SHP77 (cell line): ENCODE results near the gene EEF1A1.
"Not testable (repeated sequence)": the region's sequence is repeated elsewhere in the genome, so short reads cannot be mapped to it uniquely, and the experiment has no call there.

Experiments used
- DNase-seq, 2 experiments: peaks; one replicate each; lab custom pipeline; 2025; lab: John Stamatoyannopoulos, UW

The EEF1A1 gene

DNA sequence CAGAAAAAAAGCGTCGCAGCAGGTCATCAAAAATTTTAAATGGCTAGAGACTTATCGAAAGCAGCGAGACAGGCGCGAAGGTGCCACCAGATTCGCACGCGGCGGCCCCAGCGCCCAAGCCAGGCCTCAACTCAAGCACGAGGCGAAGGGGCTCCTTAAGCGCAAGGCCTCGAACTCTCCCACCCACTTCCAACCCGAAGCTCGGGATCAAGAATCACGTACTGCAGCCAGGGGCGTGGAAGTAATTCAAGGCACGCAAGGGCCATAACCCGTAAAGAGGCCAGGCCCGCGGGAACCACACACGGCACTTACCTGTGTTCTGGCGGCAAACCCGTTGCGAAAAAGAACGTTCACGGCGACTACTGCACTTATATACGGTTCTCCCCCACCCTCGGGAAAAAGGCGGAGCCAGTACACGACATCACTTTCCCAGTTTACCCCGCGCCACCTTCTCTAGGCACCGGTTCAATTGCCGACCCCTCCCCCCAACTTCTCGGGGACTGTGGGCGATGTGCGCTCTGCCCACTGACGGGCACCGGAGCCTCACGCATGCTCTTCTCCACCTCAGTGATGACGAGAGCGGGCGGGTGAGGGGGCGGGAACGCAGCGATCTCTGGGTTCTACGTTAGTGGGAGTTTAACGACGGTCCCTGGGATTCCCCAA lies at the start of gene EEF1A1:
Gene EEF1A1 (minus strand): TSS at position 345 of the 663 bp plus-strand sequence. CDS start 1,006 bp downstream, outside the sequence.
- peak; percentile 99 for DNase-seq

DNA sequence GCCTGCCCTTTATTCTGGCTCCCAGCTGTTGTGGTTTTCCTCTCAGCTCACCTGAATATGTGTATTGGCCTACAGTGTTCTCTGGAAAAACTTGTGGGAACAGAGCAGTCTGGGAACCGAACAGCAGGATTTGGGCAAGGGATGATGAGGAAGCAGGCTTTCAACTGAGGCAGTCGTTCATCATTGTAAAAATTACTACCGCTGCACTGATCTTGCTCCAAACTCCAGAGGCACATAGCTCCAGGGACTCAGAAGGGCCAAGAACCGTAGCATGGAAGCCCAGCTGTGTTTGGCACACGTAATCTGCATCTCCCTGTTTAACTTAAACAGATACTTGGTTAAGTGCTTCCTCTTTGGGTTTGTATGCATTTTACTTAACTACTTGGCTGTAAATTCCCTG lies 48.3 kb upstream of the EEF1A1 start:
- DNase-seq: no peak

DNA sequence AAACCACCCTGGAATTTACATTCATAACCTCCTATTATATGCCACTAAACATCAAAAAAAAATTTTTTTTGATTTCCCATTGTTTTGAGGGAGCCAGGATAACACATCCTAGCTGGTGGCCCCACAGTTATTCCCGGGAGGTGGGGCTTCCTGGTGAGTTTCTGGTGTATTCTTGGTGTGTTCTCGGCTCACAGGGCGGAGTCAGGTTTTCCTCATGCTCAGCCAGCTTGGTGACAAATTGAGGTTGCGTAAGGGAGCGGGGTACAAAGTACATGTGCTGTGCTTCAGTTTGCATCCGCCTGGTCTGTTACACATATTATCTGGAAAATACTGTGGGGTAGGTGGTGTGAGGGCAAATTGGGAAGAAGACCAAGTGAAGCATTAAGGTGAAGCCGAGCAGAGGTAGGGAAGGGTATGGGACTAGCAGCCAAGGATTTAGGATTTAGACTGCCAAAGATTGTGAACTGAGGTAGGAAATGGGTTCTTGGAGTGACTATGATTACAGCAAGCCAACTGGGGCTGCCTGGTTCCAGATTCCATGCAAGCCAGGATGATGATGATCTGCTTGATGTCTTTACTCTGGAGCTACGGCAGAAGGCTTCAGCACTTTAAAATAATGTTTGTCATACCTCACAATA lies 46.2 kb upstream of the EEF1A1 start:
- DNase-seq: no peak

DNA sequence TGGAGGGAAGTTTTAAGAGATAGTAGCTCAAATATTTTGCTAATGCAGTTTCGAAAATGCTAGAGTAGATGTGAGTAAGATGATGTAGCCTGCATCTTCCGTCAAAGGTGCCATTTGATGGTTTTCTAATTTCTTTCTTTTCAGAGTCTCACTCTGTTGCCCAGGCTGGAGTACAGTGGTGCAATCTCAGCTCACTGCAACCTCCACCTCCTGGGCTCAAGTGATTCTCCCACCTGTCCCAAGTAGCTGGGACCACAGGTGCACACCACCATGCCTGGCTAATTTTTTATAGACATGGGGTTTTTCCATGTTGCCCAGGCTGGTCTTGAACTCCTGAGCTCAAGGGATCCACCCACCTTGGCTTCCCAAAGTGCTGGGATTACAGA lies 45.6 kb upstream of the EEF1A1 start:
- DNase-seq: not testable (repeated sequence)

DNA sequence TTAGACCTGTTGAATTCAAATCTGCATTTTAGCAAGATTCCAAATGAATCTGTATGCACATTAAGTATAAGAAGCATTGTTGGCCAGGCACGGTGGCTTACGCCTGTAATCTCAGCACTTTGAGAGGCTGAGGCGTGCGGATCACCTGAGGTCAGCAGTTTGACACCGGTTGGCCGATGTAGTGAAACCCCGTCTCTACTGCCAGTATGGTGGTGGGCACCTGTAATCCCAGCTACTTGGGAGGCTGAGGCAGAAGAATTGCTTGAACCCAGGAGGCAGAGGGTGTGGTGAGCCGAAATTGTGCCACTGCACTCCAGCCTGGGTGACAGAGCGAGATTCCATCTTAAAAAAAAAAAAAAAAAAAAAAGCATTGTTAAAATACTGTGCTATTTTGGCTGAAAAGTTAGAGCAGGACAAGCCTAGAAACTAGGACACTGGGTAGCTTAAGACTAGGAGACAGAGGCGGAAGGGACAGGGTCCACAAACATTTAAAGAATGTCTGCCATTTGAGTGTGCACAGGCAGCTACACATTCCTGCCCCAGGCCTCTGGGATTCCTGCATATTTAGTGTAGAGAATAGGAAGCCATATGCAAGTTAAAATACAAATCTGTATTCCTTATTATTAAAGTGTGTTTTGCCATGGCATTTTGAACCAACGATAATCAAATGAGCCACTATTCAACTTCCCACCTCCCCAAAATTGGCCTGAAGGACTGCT lies 45.1 kb upstream of the EEF1A1 start:
- no peak for DNase-seq

DNA sequence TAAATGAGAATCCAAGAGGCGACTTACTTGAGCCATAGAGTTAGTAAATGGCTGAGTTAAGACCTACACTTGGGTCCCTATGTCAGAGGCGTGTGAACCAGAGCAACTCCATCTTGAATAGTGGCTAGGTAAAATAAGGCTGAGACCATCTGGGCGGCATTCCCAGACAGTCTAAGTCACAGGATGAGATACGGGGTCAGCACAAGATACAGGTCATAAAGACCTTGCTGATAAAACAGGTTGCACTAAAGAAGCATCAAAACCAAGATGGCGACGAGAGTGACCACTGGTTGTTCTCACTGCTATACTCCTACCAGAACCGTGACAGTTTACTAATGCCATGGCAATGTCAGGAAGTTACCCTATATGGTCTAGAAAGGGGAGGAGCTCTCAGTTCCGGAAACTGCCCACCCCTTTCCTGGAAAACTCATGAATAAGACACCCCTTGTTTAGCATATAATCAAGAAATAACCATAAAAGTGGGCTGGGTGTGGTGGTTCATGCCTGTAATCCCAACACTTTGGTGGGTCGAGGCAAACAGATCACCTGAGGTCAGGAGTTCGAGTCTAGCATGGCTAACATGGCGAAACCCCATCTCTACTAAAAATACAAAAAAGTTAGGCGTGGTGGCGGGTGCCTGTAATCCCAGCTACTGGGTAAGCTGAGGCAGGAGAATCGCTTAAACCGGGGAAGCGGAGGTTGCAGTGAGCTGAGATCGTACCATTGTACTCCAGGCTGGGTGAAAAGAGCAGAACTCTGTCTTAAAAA lies 43.9 kb upstream of the EEF1A1 start:
- DNase-seq: no peak

DNA sequence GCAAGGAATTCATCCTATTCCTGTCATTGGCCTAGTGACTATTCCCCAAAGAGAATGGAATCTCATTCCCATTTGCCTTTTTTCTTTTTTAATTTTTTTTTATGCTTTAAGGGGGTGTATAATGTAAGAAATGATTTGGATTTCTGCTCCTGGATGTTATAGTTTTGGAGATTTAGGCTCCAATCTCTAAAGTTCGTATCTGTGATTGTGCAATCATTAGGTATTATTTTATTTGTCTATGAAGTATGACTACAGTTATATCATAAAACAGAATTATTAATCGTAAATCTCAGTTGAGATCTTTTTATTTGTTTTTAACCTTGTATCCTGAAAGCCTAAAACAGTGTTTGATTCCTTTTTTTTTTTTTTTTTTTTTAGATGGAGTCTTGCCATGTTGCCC lies 41.7 kb upstream of the EEF1A1 start:
- DNase-seq: no peak

DNA sequence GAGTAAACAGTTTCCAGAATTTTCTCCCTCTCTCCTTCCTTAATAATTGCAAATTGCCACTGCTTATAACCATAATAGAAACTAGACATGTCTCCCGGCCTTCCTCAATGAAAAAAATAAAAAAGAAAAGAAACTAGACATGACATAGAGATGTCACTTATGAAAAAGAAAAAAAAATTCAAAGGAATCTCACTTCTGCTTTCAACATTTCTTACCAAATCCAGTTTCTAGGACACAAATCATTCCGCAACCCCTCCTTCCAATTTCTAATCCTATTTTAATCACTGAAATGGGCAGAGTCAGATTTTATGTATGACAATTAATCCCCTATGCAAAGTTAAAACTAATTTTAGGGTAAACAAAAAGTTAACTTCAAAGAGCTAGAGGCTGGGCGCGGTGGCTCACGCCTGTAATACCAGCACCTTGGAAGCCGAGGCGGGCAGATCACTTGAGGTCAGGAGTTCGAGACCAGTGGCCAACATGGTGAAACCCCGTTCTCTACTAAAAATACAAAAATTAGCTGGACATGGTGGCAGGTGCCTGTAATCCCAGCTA lies 40.1 kb upstream of the EEF1A1 start:
- no peak for DNase-seq

DNA sequence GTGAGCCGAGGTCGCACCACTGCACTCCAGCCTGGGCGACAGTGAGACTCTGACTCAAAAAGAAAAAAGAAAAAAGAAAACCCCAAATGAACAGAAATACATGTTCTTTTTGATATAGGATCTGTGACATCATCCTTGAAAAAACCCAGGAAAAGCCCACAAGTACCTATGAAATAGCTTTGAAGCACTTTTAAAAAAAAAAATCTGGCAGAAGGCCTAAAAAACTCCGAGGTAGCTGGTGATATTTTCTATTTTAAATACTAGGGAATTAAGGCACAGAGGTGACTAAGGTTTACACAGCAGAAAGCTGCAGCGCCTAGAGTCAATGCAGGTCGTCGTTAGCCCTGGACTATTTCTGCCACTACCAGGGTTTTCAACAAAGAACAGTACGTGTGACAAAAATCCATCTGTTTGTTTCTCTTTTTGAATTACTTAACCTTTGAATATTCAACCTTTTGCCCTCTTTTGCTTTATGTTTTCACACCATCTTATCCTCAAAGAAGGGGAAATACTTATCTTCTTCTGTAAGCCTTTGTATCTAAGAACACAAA lies 39.4 kb upstream of the EEF1A1 start:
- no peak for DNase-seq

DNA sequence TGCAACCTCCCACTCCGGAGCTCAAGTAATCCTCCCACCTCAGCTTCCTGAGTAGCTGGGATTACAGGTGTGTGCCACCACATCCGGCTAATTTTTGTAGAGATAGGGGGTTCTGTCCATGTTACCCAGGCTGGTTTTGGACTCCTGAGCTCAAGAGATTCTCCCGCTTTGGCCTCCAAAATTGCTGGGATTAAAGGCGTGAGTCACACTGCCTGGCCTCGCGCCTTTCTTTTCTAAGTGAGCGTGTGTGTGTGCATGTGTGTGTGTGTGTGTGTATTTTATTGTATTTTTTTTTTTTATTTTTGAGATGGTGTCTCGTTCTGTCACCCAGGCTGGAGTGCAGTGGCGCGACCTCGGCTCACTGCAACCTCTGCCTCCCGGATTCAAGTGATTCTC lies 38.6 kb upstream of the EEF1A1 start:
- DNase-seq: not testable (repeated sequence)

DNA sequence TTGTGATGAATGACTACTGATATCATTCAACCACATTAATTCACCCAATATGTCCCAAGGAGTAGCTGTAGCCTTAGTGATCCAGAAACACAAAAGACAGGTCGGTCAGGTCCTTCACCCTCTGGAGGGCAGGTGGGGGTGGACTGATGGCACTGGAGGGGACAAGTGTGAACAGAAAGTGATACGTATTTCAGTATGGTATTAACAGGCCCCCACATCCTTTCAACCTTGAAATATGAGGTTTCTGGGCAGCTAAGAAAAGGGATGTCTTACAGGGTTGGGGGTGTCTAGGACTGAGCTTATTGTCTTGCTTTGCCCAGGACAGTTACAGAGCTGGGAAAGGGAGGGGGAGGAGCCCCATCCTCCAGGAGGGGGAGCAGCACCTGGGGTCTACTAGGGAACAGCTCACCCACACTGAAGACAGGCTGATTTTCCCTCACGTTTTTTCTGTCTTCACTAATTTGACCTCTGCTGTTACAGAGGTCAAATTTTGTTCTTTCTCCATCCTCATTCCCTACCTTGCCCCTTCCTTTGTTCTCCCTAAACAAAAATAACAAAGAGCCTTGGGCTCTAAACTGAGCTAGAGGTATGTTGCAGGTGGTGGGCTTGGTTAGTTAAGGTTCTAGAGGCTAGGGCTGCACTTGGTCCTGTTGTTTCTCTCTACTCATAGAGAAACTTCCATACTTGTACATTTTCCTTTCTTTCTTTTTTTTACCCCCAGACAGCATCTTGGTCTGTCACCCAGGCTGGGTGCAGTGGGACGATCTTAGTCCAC lies 38.0 kb upstream of the EEF1A1 start:
- no peak for DNase-seq

DNA sequence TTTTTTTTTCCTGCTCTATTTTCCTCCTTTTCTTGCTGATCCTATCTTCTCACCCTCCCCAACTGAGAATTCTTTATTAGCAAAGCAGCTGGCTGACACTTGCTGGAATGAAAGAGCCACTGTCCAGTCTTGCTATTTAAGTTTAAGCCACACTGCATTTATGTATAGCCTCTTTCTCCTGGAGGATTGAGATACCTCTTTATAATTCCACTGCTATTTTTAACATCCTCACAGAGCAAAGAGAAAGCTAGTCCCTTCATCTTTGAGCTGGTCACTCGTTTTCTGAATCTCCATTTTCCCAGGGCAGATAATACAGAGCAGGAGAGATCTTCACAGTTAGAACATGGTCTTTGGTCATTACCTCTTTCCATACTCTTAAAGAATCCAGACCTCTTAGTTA lies 36.0 kb upstream of the EEF1A1 start:
- DNase-seq: no peak

DNA sequence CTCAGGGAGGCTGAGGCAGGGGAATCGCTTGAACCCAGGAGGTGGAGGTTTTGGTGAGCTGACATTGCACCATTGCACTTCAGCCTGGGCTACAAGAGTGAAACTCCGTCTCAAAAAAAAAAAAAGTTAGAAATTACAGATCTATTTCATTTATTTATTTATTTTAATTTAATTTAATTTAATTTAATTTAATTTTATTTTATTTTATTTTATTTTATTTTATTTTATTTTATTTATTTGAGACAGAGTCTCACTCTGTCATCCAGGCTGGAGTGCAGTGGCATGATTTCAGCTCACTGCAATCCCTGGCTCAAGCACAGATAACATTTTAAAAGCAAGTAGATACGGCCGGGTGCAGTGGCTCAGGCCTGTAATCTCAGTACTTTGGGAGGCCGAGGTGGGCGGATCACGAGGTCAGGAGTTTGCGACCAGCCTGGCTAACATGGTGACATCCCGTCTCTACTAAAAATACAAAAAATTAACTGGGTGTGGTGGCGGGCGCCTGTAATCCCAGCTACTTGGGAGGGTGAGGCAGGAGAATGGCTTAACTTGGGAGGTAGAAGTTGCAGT lies 34.6 kb upstream of the EEF1A1 start:
- not testable (repeated sequence) for DNase-seq

DNA sequence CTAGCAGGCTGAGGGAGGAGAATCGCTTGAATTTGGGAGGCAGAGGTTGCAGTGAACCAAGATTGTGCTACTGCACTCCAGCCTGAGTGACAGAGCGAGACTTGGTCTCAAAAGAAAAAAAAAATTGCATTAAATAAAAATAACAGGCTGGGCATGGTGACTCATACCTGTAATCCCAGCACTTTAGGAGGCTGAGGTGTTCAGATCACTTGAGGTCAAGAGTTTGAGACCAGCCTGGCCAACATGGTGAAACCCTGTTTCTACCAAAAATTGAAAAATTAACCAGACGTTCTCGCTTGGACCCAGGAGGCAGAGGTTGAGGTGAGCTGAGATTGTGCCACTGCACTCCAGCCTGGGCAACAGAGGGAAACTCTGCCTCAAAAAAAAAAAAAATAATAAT lies 30.3 kb upstream of the EEF1A1 start:
- not testable (repeated sequence) for DNase-seq

DNA sequence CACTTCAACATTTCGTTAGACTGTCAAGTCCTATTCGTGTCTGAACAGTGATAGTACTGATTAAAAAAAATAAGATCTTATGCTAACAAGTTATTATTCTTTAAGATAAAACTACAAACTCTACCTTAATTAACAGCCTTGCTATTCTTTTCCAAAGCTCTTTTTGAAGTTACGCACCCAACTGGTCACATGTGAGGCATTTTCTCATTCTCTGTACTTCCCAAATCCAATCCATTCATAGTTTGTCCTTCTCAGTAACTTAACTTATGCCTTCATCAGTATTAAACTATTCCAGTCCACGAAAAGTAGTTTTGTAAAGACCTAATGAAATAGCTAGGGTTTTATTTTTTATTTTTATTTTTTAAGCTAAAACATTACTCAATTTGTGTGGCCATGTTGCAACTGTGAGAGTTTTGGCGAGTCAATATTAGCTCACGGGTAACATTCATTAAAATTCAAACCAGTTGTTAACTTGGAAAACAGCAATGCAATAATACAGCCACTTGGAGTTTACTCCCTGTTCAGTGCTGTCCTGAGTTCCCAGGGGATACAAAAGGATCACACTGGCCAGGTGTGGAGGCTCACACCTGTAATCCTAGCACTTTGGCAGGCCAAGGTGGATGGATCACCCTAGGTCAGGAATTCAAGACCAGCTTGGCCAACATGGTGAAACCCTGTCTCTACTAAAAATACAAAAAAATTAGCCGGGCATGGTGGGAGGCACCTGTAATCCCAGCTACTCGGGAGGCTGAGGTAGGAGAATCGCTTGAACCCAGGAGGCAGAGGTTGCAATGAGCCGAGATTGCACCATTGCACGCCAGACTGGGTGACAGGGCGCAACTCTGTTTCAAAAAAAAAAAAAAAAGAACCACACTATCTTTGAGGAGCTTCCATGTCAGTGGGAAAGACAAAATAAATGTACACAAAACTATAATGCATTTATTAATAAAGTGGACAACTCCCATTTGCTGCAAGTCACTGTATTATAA lies 27.9 kb upstream of the EEF1A1 start:
- DNase-seq: no peak

DNA sequence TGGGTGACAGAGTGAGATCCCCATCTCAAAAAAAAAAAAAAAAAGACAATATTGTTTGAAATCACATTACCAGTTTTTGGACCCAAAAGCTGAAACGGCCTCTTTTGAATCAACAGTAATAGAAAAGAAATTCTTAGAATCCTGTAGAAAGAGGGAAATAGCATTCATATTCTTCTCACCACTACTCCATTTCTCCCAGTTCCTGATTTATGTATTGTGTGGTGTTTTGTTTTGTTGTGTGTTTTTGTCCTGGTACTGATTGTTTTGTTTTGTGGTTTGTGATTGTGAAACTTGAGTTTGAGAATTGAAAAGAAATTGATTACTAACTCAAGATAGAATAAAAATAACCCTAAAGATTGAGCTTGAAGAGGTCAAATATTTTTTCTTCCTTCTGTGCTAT lies 26.2 kb upstream of the EEF1A1 start:
- DNase-seq: no peak

DNA sequence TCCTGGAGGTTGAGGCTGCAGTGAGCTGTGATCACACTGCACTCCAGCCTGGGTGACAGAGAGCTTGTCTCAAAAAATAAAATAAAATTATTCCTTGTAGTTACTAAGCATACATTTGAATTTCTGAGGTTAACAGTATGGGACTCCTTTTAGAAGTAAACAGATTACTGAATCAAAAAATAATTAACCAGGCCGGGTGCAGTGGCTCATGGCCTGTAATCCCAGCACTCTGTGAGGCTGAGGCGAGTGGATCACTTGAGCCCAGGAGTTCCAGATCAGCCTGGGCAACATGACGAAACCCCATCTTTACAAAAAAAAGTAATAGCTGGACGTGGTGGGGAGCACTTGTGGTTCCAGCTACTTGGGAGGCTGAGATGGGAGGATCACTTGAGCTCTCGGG lies 22.1 kb upstream of the EEF1A1 start:
- DNase-seq: no peak

DNA sequence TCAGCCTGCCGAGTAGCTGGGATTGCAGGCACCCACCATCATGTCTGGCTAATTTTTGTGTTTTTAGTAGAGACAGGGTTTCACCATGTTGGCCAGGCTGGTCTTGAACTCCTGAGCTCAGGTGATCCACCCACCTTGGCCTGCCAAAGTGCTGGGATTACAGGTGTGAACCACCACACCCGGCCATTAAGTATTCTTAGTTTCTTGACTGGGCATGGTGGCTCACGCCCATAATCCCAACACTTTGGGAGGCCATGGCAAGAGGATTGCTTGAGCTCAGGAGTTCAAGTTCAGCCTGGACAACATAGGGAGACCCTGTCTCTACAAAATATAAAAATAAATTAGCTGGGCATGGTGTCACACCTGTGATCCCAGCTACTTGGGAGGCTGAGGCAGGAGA lies 21.6 kb upstream of the EEF1A1 start:
- DNase-seq: not testable (repeated sequence)

DNA sequence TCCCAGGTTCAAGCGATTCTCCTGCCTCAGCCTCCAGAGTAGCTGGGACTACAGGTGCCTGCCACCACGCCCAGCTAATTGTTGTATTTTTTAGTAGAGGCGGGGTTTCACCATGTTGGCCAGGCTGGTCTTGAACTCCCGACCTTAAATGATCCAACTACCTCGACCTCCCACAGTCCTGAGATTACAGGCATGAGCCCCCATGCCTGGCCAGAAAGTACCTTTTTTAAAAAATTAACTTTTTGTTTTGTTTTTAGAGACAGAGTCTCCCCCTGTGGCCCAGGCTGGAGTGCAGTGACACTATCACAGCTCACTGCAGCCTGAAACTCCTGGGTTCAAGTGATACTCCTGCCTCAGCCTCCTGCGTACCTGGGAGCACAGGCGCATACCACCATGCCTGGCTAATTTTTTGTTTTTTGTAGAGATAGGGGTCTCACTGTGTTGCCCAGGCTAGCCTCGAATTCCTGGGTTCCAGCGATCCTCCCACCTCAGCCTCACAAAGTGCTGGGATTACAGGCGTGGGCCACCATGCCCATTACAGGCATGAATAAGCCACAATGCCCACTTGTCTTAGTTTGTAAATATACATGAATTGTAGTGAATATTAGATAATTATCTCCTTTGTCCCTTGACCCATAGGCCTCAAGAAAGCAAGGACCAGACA lies 17.4 kb upstream of the EEF1A1 start:
- no peak for DNase-seq
